ENCODE data around the gene NHEJ1. TPM values are rescaled to one million over a fixed set of nuclear protein-coding genes. Genes with fewer than 3 reads are reported as not detected.

NHEJ1 gene
- total and polyA plus RNA-seq, 2 donors (not counting 3 experiments of a cell fraction or from before 2014, with no cell fraction given) = 12.8 to 12.9 TPM

DNA sequence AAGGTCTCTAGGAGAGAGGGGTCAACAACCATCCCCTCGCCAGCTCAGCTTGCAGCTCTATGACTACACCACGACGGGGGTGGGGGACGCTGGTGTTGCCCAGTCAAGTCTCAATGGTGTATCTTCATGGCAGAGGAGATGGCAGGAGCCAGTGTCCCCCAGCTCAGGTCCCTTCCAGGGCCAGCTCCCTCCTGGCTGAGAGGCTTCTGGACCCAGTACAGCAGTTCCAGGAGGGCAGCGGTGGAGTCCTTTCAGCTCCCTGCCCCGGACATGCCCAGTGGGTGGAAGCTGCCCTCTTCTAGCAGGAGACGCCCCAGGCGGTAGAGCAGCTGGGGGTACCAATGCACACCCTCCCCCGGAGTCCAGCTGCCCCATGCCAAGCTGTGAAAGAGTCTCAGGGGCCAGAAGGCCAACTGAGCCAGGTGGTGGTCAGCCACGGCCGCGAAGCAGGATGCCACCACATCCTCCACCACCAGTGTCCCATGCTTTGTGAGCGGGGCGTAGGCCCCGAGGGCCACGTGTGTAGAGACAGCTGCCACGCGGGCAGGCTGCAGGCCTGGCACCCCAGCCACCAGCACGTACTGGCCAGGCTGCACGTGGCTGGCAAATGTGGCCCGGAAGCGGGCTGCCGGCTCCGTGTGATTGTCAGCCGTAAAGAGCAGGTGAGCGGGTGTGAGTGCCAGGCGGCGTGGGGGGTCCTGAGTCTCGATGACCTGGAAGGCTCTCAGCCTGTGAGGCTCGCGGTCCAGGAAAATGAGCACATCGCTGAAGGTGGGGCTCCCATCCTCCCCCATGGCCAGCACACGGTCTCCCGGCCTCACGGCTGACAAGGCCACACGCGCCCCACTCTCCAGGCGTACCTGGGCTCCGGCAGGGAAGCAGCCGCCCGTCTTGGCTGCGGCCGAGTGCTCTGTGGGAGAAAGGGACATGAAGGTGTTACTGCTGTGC, 105.4 kb downstream of the NHEJ1 start:
- H3K27me3 ChIP-seq (ENCODE audit: control insufficient read depth in 2 of 2, insufficient read depth in 2 of 2, low read length in 2 of 2) = peaks cover 40% of the 10 kb centered on the region in 2 experiments
- no peaks in the 10 kb centered on the region for H3K9me1 ChIP-seq (replicated peaks; ENCODE audit: control insufficient read depth, extremely low read depth, insufficient read depth, low read length)
- H3K4me2 ChIP-seq (ENCODE audit: insufficient read depth, low read length) = no peak overlapping the region
- H3K4me3 ChIP-seq (replicated peaks in 1 of 3; ENCODE audit: insufficient read depth in 1 of 3, low read depth in 1 of 3, low read length in 3 of 3) = no peak overlapping the region
- no peak overlapping the region for H3K27ac ChIP-seq (ENCODE audit: insufficient read depth, low read depth, low read length)
- intact Hi-C loops (cut with micrococcal nuclease) = loop anchor here (5.0 kb wide), 2 partner anchors 73 to 162 kb away; partner anchors contain the start of gene ABCB6
- H3K4me1 ChIP-seq (ENCODE audit: control insufficient read depth, extremely low read depth, insufficient read depth, low read length) = no peaks in the 10 kb centered on the region
- H3K9ac ChIP-seq (replicated peaks; ENCODE audit: extremely low read depth, insufficient read depth, low read length) = no peak overlapping the region
- DNase-seq (ENCODE audit: low read depth, low spot score) (no peak), FAIRE-seq (no peak)
- TF ChIP-seq CTCF (IDR thresholded peaks at IDR 0.05; ENCODE audit: extremely low read depth in 1 of 2, insufficient read depth in 1 of 2, low read depth in 1 of 2, low read length in 2 of 2) (no peak), EZH2 (IDR thresholded peaks at IDR 0.05; ENCODE audit: borderline replicate concordance, low read depth, low read length, severe bottlenecking) (no peak), POLR2AphosphoS5 (IDR thresholded peaks at IDR 0.05; ENCODE audit: insufficient read depth, low read depth, low read length) (no peak), JUN (IDR thresholded peaks at IDR 0.05; ENCODE audit: borderline replicate concordance, insufficient read depth, insufficient read length, low read depth) (no peak), MAX (IDR thresholded peaks at IDR 0.05; ENCODE audit: insufficient read depth, insufficient read length) (no peak), MYC (IDR thresholded peaks at IDR 0.05; ENCODE audit: low read depth, low read length) (no peak), FOS (IDR thresholded peaks at IDR 0.05; ENCODE audit: borderline replicate concordance, insufficient read depth, low read length) (no peak), POLR2A (IDR thresholded peaks at IDR 0.05; ENCODE audit: low read depth, low read length) (no peak), GATA2 (IDR thresholded peaks at IDR 0.05; ENCODE audit: insufficient read depth, insufficient read length, low read depth, low read length) (no peak)
- H4K20me1 ChIP-seq (replicated peaks; ENCODE audit: control insufficient read depth, extremely low read depth, insufficient read depth, low read length) = no peaks in the 10 kb centered on the region
- no peaks in the 10 kb centered on the region for H3K36me3 ChIP-seq (ENCODE audit: control insufficient read depth in 2 of 2, extremely low read depth in 1 of 2, insufficient read depth in 2 of 2, low read length in 2 of 2)
- H2AFZ ChIP-seq (ENCODE audit: low read depth, low read length) = no peak overlapping the region
- BruUV-seq (replicated peaks) = no TSS peak
- POLR2A ChIA-PET = no interaction called here
- no peaks in the 10 kb centered on the region for H3K79me2 ChIP-seq (ENCODE audit: control insufficient read depth, insufficient read depth, low read length)
- H3K9me3 ChIP-seq (replicated peaks; ENCODE audit: control insufficient read depth, insufficient read depth, low read length) = no peaks in the 10 kb centered on the region
- dilution Hi-C loops (cut with MboI; ENCODE audit: extremely low pct_ligation_motif_present, low sequenced_read_pairs) = no loop called here
- CTCF ChIA-PET = interaction anchor here (0.6 to 1.8 kb wide), 8 partner anchors 14 to 100 kb away, joined by 3 to 10 read pairs (median 5); partner anchors contain the start of gene CFAP65
